HepG2 (cell line): ENCODE data around the gene PHF23. TPM values are rescaled to one million over a fixed set of nuclear protein-coding genes. Genes with fewer than 3 reads are reported as not detected.
A peak's percentile ranks its signal among the peaks of the same experiment; 100 is the strongest.
"Not testable (repeated sequence)": the region's sequence is repeated elsewhere in the genome, so short reads cannot be mapped to it uniquely, and the experiment has no call there.

Experiments
- ATAC-seq: fragments of 200-7000 bp; cut with Tn5 transposase; 3 replicates; pipeline ENCODE4 v1.9.1; 2020; ENCODE audit warnings: mild to moderate bottlenecking, moderate library complexity
- BruUV-seq: library from RNA; stranded (reverse); fragments of 400-500 nt; replicated peaks from 2 replicates; lab custom pipeline; 2021; lab: Mats Ljungman, UMichigan
- CTCF ChIA-PET: fragments of 300-600 bp; formaldehyde crosslinking; extraction: SDS; loops from one replicate; lab custom pipeline; 2021; ENCODE audit warnings: low total read pairs, inconsistent platforms, low intra/inter-chr PET ratio; lab: Yijun Ruan, JAX
- POLR2A ChIA-PET: fragments of 350-600 bp; sonication (Branson Sonifier 250); formaldehyde crosslinking; loops from one replicate; lab custom pipeline; 2020; ENCODE audit warnings: antibody characterized with exemption, inconsistent platforms; lab: Yijun Ruan, JAX
- DNase-seq: peaks from one replicate; pipeline ENCODE4 v3.0.0-alpha.2; 2015; ENCODE audit warnings: low spot score
- FAIRE-seq: peaks from 3 replicates; lab custom pipeline; 2011; peaks lifted over from hg19 to GRCh38; lab: Jason Lieb, UNC
- H2AFZ ChIP-seq: one replicate; pipeline ENCODE4 v1.6.1; 2011; ENCODE audit warnings: low read length, inconsistent platforms
- H3K27ac ChIP-seq: fragments of 300-600 bp; 3 replicates; pipeline ENCODE4 v1.8.0; 2011; ENCODE audit warnings: mixed run types, mild to moderate bottlenecking, mixed read lengths, low read length, inconsistent platforms; ENCODE audit not compliant: insufficient read depth; ENCODE audit errors: extremely low read length
- H3K27me3 ChIP-seq, 2 experiments: fragments of 200-600 bp in 1 of 2; 2 replicates in 1 of 2; 3 replicates in 1 of 2; pipeline versions ENCODE4 v1.6.0 to v1.8.0; 2011; ENCODE audit warnings: low read length in 2 of 2, mild to moderate bottlenecking in 2 of 2, moderate library complexity in 2 of 2, inconsistent platforms in 1 of 2; ENCODE audit not compliant: insufficient read depth in 2 of 2, control insufficient read depth in 1 of 2
- H3K36me3 ChIP-seq, 2 experiments: fragments of 200-600 bp in 1 of 2; replicated peaks in 1 of 2; 2 replicates in 1 of 2; 3 replicates in 1 of 2; pipeline versions ENCODE4 v1.5.1 to v1.8.0; 2011; ENCODE audit warnings: low read length in 2 of 2, inconsistent platforms in 1 of 2; ENCODE audit not compliant: insufficient read depth in 2 of 2, control insufficient read depth in 1 of 2
- H3K4me1 ChIP-seq: 2 replicates; pipeline ENCODE4 v1.5.1; 2012; ENCODE audit warnings: low read length, inconsistent platforms; ENCODE audit not compliant: insufficient read depth
- H3K4me2 ChIP-seq: 2 replicates; pipeline ENCODE4 v1.6.0; 2011; ENCODE audit warnings: low read depth, low read length, inconsistent platforms
- H3K4me3 ChIP-seq, 3 experiments: fragments of 200-600 bp in 1 of 3; sonication (generic), shearing (Covaris generic) in 1 of 3; replicated peaks in 1 of 3; 2 replicates each; pipeline ENCODE4 v1.5.1; 2011 to 2016; ENCODE audit warnings: low read length in 3 of 3, inconsistent platforms in 2 of 3, low read depth in 2 of 3, mild to moderate bottlenecking in 2 of 3, control low read depth in 1 of 3, mixed read lengths in 1 of 3; ENCODE audit not compliant: insufficient read depth in 1 of 3
- H3K79me2 ChIP-seq: one replicate; pipeline ENCODE4 v1.6.1; 2011; ENCODE audit warnings: low read length, inconsistent platforms; ENCODE audit not compliant: insufficient read depth
- H3K9ac ChIP-seq: 2 replicates; pipeline ENCODE4 v1.6.0; 2011; ENCODE audit warnings: mild to moderate bottlenecking, low read depth, low read length, inconsistent platforms; ENCODE audit not compliant: insufficient read depth
- H3K9me3 ChIP-seq: 2 replicates; pipeline ENCODE4 v1.5.1; 2012; ENCODE audit warnings: mild to moderate bottlenecking, low read length
- H4K20me1 ChIP-seq: 2 replicates; pipeline ENCODE4 v1.6.0; 2011; ENCODE audit warnings: inconsistent platforms, mild to moderate bottlenecking, low read length, moderate library complexity; ENCODE audit not compliant: insufficient read depth
- CREB1 ChIP-seq, 2 experiments: fragments of 450-650 bp in 1 of 2; IDR thresholded peaks; 2 replicates each; pipeline ENCODE4 v1.6.1; 2016 to 2017; ENCODE audit warnings: control low read depth in 1 of 2, mild to moderate bottlenecking in 1 of 2, missing compliant biosample characterization in 1 of 2, missing genetic modification characterization in 1 of 2
- ZNF678 ChIP-seq: sonication (generic); formaldehyde crosslinking; IDR thresholded peaks from 2 replicates; pipeline ENCODE4 v1.4.0; 2020; ENCODE audit warnings: mild to moderate bottlenecking, missing genetic modification reagents
- ZNF782 ChIP-seq: sonication (generic); formaldehyde crosslinking; IDR thresholded peaks from 2 replicates; pipeline ENCODE4 v1.4.0; 2020; ENCODE audit warnings: missing genetic modification reagents, mild to moderate bottlenecking, borderline replicate concordance
- WGBS: methylation state at CpG from one replicate; pipeline ENCODE4 v1.1.6; 2017; ENCODE audit warnings: low lambda C conversion rate; 5-methylcytosine and 5-hydroxymethylcytosine counted together
- in situ Hi-C: cut with HindIII; loops from 2 replicates; pipeline ENCODE4 v1.10.0; 2017; ENCODE audit warnings: low pct_unique_long_range_greater_than_20kb; ENCODE audit not compliant: extremely low pct_ligation_motif_present
- intact Hi-C: fragments of 100-400 bp; cut with micrococcal nuclease; formaldehyde crosslinking; loops from one replicate; pipeline ENCODE4 v1.10.0; 2022; ENCODE audit not compliant: unreplicated experiment
- polyA plus RNA-seq, 8 experiments: library from polyadenylated mRNA; depleted of rRNA in 3 of 8; stranded (reverse) in 7 of 8; unstranded in 1 of 8; fragments of >200 nt; fragmentation: Illumina TruSeq in 4 of 8; extraction: Trizol in 4 of 8; gene quantifications; 2 replicates each; pipeline versions ENCODE4 v1.2.1 to v1.2.3, GENCODE V29; 2011 to 2016; ENCODE audit warnings: low read depth in 4 of 8, missing spikeins in 1 of 8, mixed read lengths in 1 of 8; ENCODE audit not compliant: insufficient read depth in 1 of 8
- total RNA-seq, 5 experiments: library from RNA; depleted of rRNA; stranded (reverse); fragments of >200 nt; fragmentation: Illumina TruSeq; extraction: Trizol; gene quantifications; 2 replicates each; pipeline ENCODE4 v1.2.3, GENCODE V29; 2016; ENCODE audit warnings: low read depth in 1 of 5

The PHF23 gene
- total and polyA plus RNA-seq, 2 of the 13 experiments (the other 11 are each of a cell fraction or from before 2014, with no cell fraction given) = 27.6 to 33.2 TPM

GRCh38 chr17:7243838-7244237 lies 4.6 kb upstream of the PHF23 start:
- ChIA-PET POLR2A (interaction anchor here (1.1 to 1.5 kb wide), 2 partner anchors 69 to 129 kb away, joined by 4 read pairs; partner anchors contain the start of gene ASGR2), CTCF (interaction anchor here (1.6 kb wide), 1 partner anchor 52 kb away, joined by 11 read pairs; no protein-coding TSS in a partner anchor)
- peaks cover 42% of the 10 kb centered on the region for H3K79me2 ChIP-seq
- H3K27ac ChIP-seq, H3K4me3 ChIP-seq, in situ Hi-C loops, H3K4me2 ChIP-seq, H3K27me3 ChIP-seq, BruUV-seq, DNase-seq, FAIRE-seq, H3K9me3 ChIP-seq, H4K20me1 ChIP-seq, ATAC-seq, H3K9ac ChIP-seq, H2AFZ ChIP-seq: not testable (repeated sequence)
- H3K4me1 ChIP-seq = peaks cover 28% of the 10 kb centered on the region
- peaks cover 5 to 27% of the 10 kb centered on the region in 2 experiments; a peak in 4 of 5 replicates for H3K36me3 ChIP-seq
- 96% methylated on average over 10 of the region's 10 CpGs for WGBS
- intact Hi-C loops = loop anchor here (5.0 kb wide), 1 partner anchor 38 kb away; the partner anchor contains the start of gene SLC2A4

DNA sequence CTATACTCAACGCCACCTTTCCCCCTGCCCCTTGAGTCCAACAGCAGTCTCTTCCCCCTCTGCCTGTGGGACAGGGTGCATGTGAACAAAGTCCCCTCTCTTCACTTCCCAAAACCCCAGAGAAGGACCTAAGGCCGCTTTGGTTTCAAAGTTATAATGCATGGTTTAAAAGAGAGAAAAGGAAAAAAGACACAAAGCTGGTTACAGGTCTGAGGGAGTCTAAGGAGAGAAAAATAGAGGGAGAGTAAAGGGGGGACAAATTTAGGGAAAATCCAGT lies 4.1 kb upstream of the PHF23 start:
- WGBS = 90% methylated on average over 2 of the region's 2 CpGs
- Histone ChIP-seq H3K4me2 (peak overlapping the region; percentile 97), H3K4me3 (peak overlapping the region in 1 of 3 experiments; percentile 85; a peak in 1 of 6 replicates), H3K27me3 (no peaks in the 10 kb centered on the region; a peak in 1 of 5 replicates), H3K36me3 (peaks cover 5 to 27% of the 10 kb centered on the region in 2 experiments; a peak in 4 of 5 replicates), H3K9me3 (no peaks in the 10 kb centered on the region), H3K79me2 (peaks cover 41% of the 10 kb centered on the region), H3K4me1 (peaks cover 24% of the 10 kb centered on the region), H2AFZ (no peak overlapping the region), H4K20me1 (no peaks in the 10 kb centered on the region), H3K27ac (peak overlapping the region; percentile 86), H3K9ac (peak overlapping the region; percentile 92)
- ChIA-PET POLR2A (interaction anchor here (1.1 to 4.3 kb wide), 12 partner anchors 8 to 197 kb away, joined by 3 to 35 read pairs (median 9); partner anchors contain the start of genes ACADVL, ASGR1, ASGR2 and CTDNEP1), CTCF (interaction anchor here (1.6 kb wide), 1 partner anchor 53 kb away, joined by 11 read pairs; no protein-coding TSS in a partner anchor)
- BruUV-seq = no TSS peak
- DNase-seq (no peak), FAIRE-seq (no peak), ATAC-seq (no peak)
- TF ChIP-seq CREB1 (IDR thresholded peaks at IDR 0.05) (no peak), CREB1 (CRISPR knock-in tag; IDR thresholded peaks at IDR 0.05) (0 out of 2 replicates have a peak, but pooled peaks have one; percentile 1), ZNF782 (CRISPR knock-in tag) (no peak), ZNF678 (no peak)
- in situ Hi-C loops = no loop called here
- intact Hi-C loops = loop anchor here (5.0 kb wide), 1 partner anchor 39 kb away; the partner anchor contains the start of gene SLC2A4
